HCT116 (cell line): Measurements from ENCODE around the gene GPANK1. TPM values are rescaled to one million over a fixed set of nuclear protein-coding genes. Genes with fewer than 3 reads are reported as not detected.

Experiments
- ATAC-seq: fragments of 200-7000 bp; cut with Tn5 transposase; 2 replicates; pipeline ENCODE4 v1.9.1; 2020; ENCODE audit warnings: mild to moderate bottlenecking, moderate library complexity
- BruUV-seq: library from RNA; stranded (reverse); fragments of 400-500 nt; replicated peaks from 2 replicates; lab custom pipeline; 2021; lab: Mats Ljungman, UMichigan
- CTCF ChIA-PET: fragments of 300-600 bp; sonication (Branson Sonifier 250); formaldehyde crosslinking; loops from one replicate; lab custom pipeline; 2021; ENCODE audit warnings: antibody characterized with exemption; lab: Charles Lee
- POLR2A ChIA-PET: fragments of 300-600, 350-600 bp; sonication (Branson Sonifier 250); formaldehyde crosslinking; loops from one replicate; lab custom pipeline; 2021; ENCODE audit warnings: antibody characterized with exemption; lab: Charles Lee
- RAD21 ChIA-PET, 2 experiments: fragments of 300-600 bp; sonication (Branson Sonifier 250); formaldehyde crosslinking; loops; one replicate each; lab custom pipeline; 2023; ENCODE audit warnings: low total read pairs in 2 of 2; ENCODE audit not compliant: uncharacterized antibody in 2 of 2, unreplicated experiment in 2 of 2, low non-redundant PET in 1 of 2; lab: Charles Lee
- DNase-seq: peaks from one replicate; pipeline ENCODE4 v3.0.0-alpha.2; 2010; ENCODE audit warnings: low read depth, low spot score
- H2AFZ ChIP-seq: fragments of 200-600 bp; shearing (Covaris generic), sonication (generic); 2 replicates; pipeline ENCODE4 v1.6.1; 2017; ENCODE audit warnings: low read depth, mixed run types, mixed read lengths, antibody characterized with exemption, low read length; ENCODE audit not compliant: poor library complexity, severe bottlenecking
- H3K27ac ChIP-seq: 2 replicates; pipeline ENCODE4 v1.5.1; 2012; ENCODE audit warnings: low read depth, low read length
- H3K27me3 ChIP-seq: fragments of 200-600 bp; sonication (generic); 2 replicates; pipeline ENCODE4 v1.6.1; 2016; ENCODE audit warnings: mixed run types, low read length, mixed read lengths; ENCODE audit not compliant: insufficient read depth
- H3K36me3 ChIP-seq, 2 experiments: fragments of 200-500 bp in 1 of 2; fragments of 200-600 bp in 1 of 2; sonication (Bioruptor generic) in 1 of 2; sonication (generic) in 1 of 2; 2 replicates each; pipeline versions ENCODE4 v1.5.1 to v1.6.1; 2014 to 2016; ENCODE audit warnings: low read length in 2 of 2, inconsistent platforms in 1 of 2, mixed read lengths in 1 of 2, mixed run types in 1 of 2; ENCODE audit not compliant: insufficient read depth in 2 of 2, control insufficient read depth in 1 of 2
- H3K4me1 ChIP-seq, 2 experiments: fragments of 200-600 bp in 1 of 2; sonication (generic) in 1 of 2; 2 replicates each; pipeline versions ENCODE4 v1.5.1 to v1.6.1; 2012 to 2017; ENCODE audit warnings: low read length in 2 of 2, inconsistent platforms in 1 of 2, mild to moderate bottlenecking in 1 of 2, mixed read lengths in 1 of 2, mixed run types in 1 of 2, moderate library complexity in 1 of 2; ENCODE audit not compliant: insufficient read depth in 2 of 2, control insufficient read depth in 1 of 2
- H3K4me2 ChIP-seq: fragments of 200-600 bp; sonication (generic); 2 replicates; pipeline ENCODE4 v1.6.1; 2017; ENCODE audit warnings: mixed run types, low read length, mixed read lengths
- H3K4me3 ChIP-seq, 2 experiments: fragments of 200-600 bp in 1 of 2; sonication (generic) in 1 of 2; replicated peaks in 1 of 2; 2 replicates each; pipeline ENCODE4 v1.5.1; 2011 to 2016; ENCODE audit warnings: low read length in 2 of 2, control low read depth in 1 of 2, low read depth in 1 of 2, mild to moderate bottlenecking in 1 of 2, mixed read lengths in 1 of 2, mixed run types in 1 of 2
- H3K79me2 ChIP-seq: fragments of 200-600 bp; sonication (generic); 2 replicates; pipeline ENCODE4 v1.6.1; 2017; ENCODE audit warnings: mild to moderate bottlenecking, mixed run types, low read length, moderate library complexity, mixed read lengths; ENCODE audit not compliant: insufficient read depth
- H3K9ac ChIP-seq: fragments of 200-600 bp; sonication (generic); 2 replicates; pipeline ENCODE4 v1.6.1; 2016; ENCODE audit warnings: low read length, mixed read lengths
- H3K9me2 ChIP-seq: fragments of 200-600 bp; sonication (generic), shearing (Covaris generic); 2 replicates; pipeline ENCODE4 v1.6.1; 2017; ENCODE audit warnings: mixed run types, mild to moderate bottlenecking, moderate library complexity; ENCODE audit not compliant: insufficient read depth
- H3K9me3 ChIP-seq, 2 experiments: fragments of 200-500 bp in 1 of 2; fragments of 200-600 bp in 1 of 2; sonication (Bioruptor generic) in 1 of 2; sonication (generic) in 1 of 2; 2 replicates each; pipeline ENCODE4 v1.6.1; 2014 to 2017; ENCODE audit warnings: low read length in 2 of 2, mixed read lengths in 2 of 2, inconsistent platforms in 1 of 2, low read depth in 1 of 2, mild to moderate bottlenecking in 1 of 2, mixed run types in 1 of 2, moderate library complexity in 1 of 2; ENCODE audit not compliant: control insufficient read depth in 1 of 2, insufficient read depth in 1 of 2
- H4K20me1 ChIP-seq: fragments of 200-600 bp; sonication (generic), shearing (Covaris generic); 2 replicates; pipeline ENCODE4 v1.6.1; 2017; ENCODE audit warnings: mixed run types, mild to moderate bottlenecking, moderate library complexity; ENCODE audit not compliant: insufficient read depth
- CEBPB ChIP-seq: IDR thresholded peaks from 2 replicates; pipeline ENCODE4 v1.6.1; 2012; ENCODE audit warnings: low read depth
- ELF1 ChIP-seq: IDR thresholded peaks from 2 replicates; pipeline ENCODE4 v1.6.1; 2012; ENCODE audit warnings: low read depth, borderline replicate concordance
- EZH2 ChIP-seq: fragments of 200-600 bp; sonication (generic); IDR thresholded peaks from 2 replicates; pipeline ENCODE4 v1.6.1; 2017; ENCODE audit warnings: antibody characterized with exemption, mixed run types
- FOSL1 ChIP-seq: IDR thresholded peaks from 2 replicates; pipeline ENCODE4 v1.6.1; 2012; ENCODE audit warnings: low read depth
- JUND ChIP-seq: IDR thresholded peaks from 2 replicates; pipeline ENCODE4 v1.6.1; 2012
- POLR2A ChIP-seq: IDR thresholded peaks from 2 replicates; pipeline ENCODE4 v1.7.0; 2011; ENCODE audit warnings: borderline replicate concordance; ENCODE audit not compliant: insufficient read depth, insufficient read length; ENCODE audit errors: extremely low read depth
- POLR2AphosphoS5 ChIP-seq: IDR thresholded peaks from 2 replicates; pipeline ENCODE4 v1.6.1; 2011; ENCODE audit warnings: mild to moderate bottlenecking, low read depth, low read length, moderate library complexity
- RAD21 ChIP-seq: IDR thresholded peaks from 2 replicates; pipeline ENCODE4 v1.6.1; 2012; ENCODE audit warnings: low read depth, mild to moderate bottlenecking
- SIN3A ChIP-seq: IDR thresholded peaks from 2 replicates; pipeline ENCODE4 v1.6.1; 2012; ENCODE audit warnings: low read depth
- SRF ChIP-seq: IDR thresholded peaks from 2 replicates; pipeline ENCODE4 v1.6.1; 2012; ENCODE audit warnings: low read depth
- YY1 ChIP-seq: IDR thresholded peaks from 2 replicates; pipeline ENCODE4 v1.6.1; 2011; ENCODE audit warnings: low read length, low read depth, moderate library complexity, mild to moderate bottlenecking; ENCODE audit not compliant: insufficient replicate concordance; ENCODE audit errors: extremely low read depth
- ZFX ChIP-seq: fragments of 450-650 bp; IDR thresholded peaks from 2 replicates; pipeline ENCODE4 v1.6.1; 2017
- ZNF274 ChIP-seq: fragments of 200-500 bp; sonication (Bioruptor generic); IDR thresholded peaks from 2 replicates; pipeline ENCODE4 v1.6.1; 2014; ENCODE audit warnings: mild to moderate bottlenecking, low read depth, low read length, inconsistent platforms
- intact Hi-C: fragments of 100-400 bp; cut with micrococcal nuclease; formaldehyde crosslinking; loops from 2 replicates; pipeline ENCODE4 v1.10.0; 2022
- total RNA-seq: library from RNA; stranded (reverse); gene quantifications from one replicate; pipeline ENCODE4 v1.2.1, GENCODE V29; 2021; ENCODE audit not compliant: unreplicated experiment
- TF ChIP-seq, protein P1 (sequence below): IDR thresholded peaks from 2 replicates; pipeline ENCODE4 v1.6.1; 2012
- TF ChIP-seq, protein P2 (sequence below), 3 experiments: fragments of 200-600 bp in 1 of 3; sonication (generic) in 1 of 3; IDR thresholded peaks in 2 of 3; conservative IDR thresholded peaks in 1 of 3; 2 replicates each; pipeline ENCODE4 v1.5.1; 2012 to 2017; ENCODE audit warnings: low read depth in 2 of 3, low read length in 2 of 3, antibody characterized with exemption in 1 of 3, borderline replicate concordance in 1 of 3, control low read depth in 1 of 3, mild to moderate bottlenecking in 1 of 3, mixed read lengths in 1 of 3, mixed run types in 1 of 3, moderate library complexity in 1 of 3; ENCODE audit not compliant: insufficient read depth in 1 of 3
- TF ChIP-seq, protein P3 (sequence below): IDR thresholded peaks from 2 replicates; pipeline ENCODE4 v1.6.1; 2012; ENCODE audit warnings: low read depth

Gene GPANK1
- total RNA-seq, 1 experiment from 2014 or later: 14.8 TPM

DNA sequence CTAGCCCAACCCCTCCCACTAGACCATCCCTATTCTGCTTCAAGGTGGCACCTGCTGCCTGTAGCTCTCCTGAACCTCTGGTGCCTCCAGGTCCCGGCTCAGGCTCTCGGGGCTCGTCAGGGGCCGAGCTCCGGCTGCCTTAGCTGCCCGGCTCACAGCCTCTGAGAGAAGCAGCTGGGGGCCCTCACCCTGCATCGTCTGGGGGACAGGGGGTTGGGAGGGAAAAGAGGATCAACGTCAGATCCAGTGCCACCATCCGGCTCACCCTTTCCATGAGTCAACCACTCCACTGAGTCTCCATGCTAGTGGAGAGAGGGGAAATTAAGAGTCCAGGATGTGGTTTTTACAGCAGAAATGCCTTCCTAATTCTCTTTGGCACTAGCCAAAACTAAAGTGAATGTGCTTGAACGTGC is 25.3 kb downstream of the GPANK1 start:
- no peak for ATAC-seq
- no TSS peak for BruUV-seq
- H3K4me1 ChIP-seq: no peaks in the 10 kb centered on the region
- DNase-seq: no peak
- H3K9ac ChIP-seq: no peak overlapping the region
- no peaks in the 10 kb centered on the region for H3K27me3 ChIP-seq
- TF ChIP-seq ZFX (no peak), SRF (no peak)
- TF ChIP-seq, all 23 proteins: peak for 0
- intact Hi-C loops: no loop called here
- no peak overlapping the region for H3K4me3 ChIP-seq
- ChIA-PET POLR2A (interaction anchor here (0.8 to 1.7 kb wide), 4 partner anchors 12 to 262 kb away, joined by 3 to 13 read pairs (median 4); partner anchors contain the start of gene BAG6), RAD21 (no interaction called here), CTCF (no interaction called here)
- H2AFZ ChIP-seq: no peak overlapping the region
- no peaks in the 10 kb centered on the region for H4K20me1 ChIP-seq
- H3K27ac ChIP-seq: no peak overlapping the region
- peaks cover 49 to 59% of the 10 kb centered on the region in 2 experiments; a peak in 3 of 4 replicates for H3K36me3 ChIP-seq
- H3K9me2 ChIP-seq: no peaks in the 10 kb centered on the region
- no peaks in the 10 kb centered on the region for H3K9me3 ChIP-seq
- H3K4me2 ChIP-seq: no peak overlapping the region
- H3K79me2 ChIP-seq: peaks cover 3% of the 10 kb centered on the region; the same call in 1 of the 2 replicates

DNA sequence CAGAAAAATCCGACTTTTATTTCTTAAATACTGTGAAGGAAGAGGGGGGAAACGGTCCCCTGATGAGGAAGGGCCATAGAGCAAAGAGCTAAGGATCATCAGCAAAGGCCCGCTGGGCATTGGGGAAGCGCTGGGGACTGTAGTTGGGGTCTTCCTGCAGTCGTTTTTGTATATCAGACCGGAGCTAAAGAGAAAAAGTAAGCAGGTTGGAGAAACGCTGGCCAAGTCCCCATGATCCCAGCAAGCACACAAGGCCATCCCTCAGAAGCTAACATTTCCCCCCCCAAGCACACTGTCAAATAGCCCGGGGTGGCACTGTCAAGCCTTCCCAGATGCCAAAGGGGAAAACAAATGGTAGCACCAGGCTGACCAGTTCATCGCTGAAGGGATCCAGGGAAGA is 25.8 kb downstream of the GPANK1 start:
- no peak for DNase-seq
- Histone ChIP-seq H3K4me3 (no peak overlapping the region), H3K79me2 (peaks cover 7% of the 10 kb centered on the region; the same call in 1 of the 2 replicates), H3K36me3 (peaks cover 50 to 63% of the 10 kb centered on the region in 2 experiments; a peak in 3 of 4 replicates), H4K20me1 (no peaks in the 10 kb centered on the region), H3K4me2 (no peak overlapping the region), H3K9ac (no peak overlapping the region), H3K27ac (no peak overlapping the region), H3K27me3 (no peaks in the 10 kb centered on the region), H2AFZ (no peak overlapping the region), H3K9me2 (no peaks in the 10 kb centered on the region), H3K9me3 (no peaks in the 10 kb centered on the region), H3K4me1 (no peaks in the 10 kb centered on the region)
- ChIA-PET POLR2A (interaction anchor here (0.8 to 1.7 kb wide), 5 partner anchors 13 to 262 kb away, joined by 3 to 13 read pairs (median 4); partner anchors contain the start of gene BAG6), CTCF (interaction anchor here (1.4 kb wide), 1 partner anchor 131 kb away, joined by 5 read pairs; no protein-coding TSS in a partner anchor), RAD21 (no interaction called here)
- BruUV-seq: no TSS peak
- no peak for ATAC-seq
- intact Hi-C loops: no loop called here
- TF ChIP-seq POLR2AphosphoS5 (no peak), SRF (no peak), ZNF274 (no peak), YY1 (no peak), POLR2A (no peak), FOSL1 (no peak), RAD21 (no peak), ELF1 (no peak), CEBPB (no peak), SIN3A (no peak), EZH2 (no peak), JUND (no peak)
- TF ChIP-seq, protein P1, sequence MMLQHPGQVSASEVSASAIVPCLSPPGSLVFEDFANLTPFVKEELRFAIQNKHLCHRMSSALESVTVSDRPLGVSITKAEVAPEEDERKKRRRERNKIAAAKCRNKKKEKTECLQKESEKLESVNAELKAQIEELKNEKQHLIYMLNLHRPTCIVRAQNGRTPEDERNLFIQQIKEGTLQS: no peak
- TF ChIP-seq, protein P2, sequence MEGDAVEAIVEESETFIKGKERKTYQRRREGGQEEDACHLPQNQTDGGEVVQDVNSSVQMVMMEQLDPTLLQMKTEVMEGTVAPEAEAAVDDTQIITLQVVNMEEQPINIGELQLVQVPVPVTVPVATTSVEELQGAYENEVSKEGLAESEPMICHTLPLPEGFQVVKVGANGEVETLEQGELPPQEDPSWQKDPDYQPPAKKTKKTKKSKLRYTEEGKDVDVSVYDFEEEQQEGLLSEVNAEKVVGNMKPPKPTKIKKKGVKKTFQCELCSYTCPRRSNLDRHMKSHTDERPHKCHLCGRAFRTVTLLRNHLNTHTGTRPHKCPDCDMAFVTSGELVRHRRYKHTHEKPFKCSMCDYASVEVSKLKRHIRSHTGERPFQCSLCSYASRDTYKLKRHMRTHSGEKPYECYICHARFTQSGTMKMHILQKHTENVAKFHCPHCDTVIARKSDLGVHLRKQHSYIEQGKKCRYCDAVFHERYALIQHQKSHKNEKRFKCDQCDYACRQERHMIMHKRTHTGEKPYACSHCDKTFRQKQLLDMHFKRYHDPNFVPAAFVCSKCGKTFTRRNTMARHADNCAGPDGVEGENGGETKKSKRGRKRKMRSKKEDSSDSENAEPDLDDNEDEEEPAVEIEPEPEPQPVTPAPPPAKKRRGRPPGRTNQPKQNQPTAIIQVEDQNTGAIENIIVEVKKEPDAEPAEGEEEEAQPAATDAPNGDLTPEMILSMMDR (IDR thresholded peaks at IDR 0.05 in 2 of 3, conservative IDR thresholded peaks at IDR 0.05 in 1 of 3; ENCODE audit: borderline replicate concordance in 1 of 3, insufficient read depth in 1 of 3, low read depth in 2 of 3, low read length in 2 of 3): no peak
- TF ChIP-seq, protein P3, sequence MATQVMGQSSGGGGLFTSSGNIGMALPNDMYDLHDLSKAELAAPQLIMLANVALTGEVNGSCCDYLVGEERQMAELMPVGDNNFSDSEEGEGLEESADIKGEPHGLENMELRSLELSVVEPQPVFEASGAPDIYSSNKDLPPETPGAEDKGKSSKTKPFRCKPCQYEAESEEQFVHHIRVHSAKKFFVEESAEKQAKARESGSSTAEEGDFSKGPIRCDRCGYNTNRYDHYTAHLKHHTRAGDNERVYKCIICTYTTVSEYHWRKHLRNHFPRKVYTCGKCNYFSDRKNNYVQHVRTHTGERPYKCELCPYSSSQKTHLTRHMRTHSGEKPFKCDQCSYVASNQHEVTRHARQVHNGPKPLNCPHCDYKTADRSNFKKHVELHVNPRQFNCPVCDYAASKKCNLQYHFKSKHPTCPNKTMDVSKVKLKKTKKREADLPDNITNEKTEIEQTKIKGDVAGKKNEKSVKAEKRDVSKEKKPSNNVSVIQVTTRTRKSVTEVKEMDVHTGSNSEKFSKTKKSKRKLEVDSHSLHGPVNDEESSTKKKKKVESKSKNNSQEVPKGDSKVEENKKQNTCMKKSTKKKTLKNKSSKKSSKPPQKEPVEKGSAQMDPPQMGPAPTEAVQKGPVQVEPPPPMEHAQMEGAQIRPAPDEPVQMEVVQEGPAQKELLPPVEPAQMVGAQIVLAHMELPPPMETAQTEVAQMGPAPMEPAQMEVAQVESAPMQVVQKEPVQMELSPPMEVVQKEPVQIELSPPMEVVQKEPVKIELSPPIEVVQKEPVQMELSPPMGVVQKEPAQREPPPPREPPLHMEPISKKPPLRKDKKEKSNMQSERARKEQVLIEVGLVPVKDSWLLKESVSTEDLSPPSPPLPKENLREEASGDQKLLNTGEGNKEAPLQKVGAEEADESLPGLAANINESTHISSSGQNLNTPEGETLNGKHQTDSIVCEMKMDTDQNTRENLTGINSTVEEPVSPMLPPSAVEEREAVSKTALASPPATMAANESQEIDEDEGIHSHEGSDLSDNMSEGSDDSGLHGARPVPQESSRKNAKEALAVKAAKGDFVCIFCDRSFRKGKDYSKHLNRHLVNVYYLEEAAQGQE: no peak
